Forelimb muscle (tissue), 1 donor: ENCODE results near the gene OR2A12. TPM values are rescaled to one million over a fixed set of nuclear protein-coding genes. Genes with fewer than 3 reads are reported as not detected.
"Not testable (repeated sequence)": the region's sequence is repeated elsewhere in the genome, so short reads cannot be mapped to it uniquely, and the experiment has no call there.

Source experiments
- DNase-seq: peaks from one replicate; pipeline ENCODE4 v3.0.0-alpha.2; 2013; ENCODE audit warnings: low read depth
- polyA plus RNA-seq: library from polyadenylated mRNA; unstranded; fragments of 120-200 nt; gene quantifications from one replicate; pipeline ENCODE4 v1.2.1, GENCODE V29; 2013; ENCODE audit not compliant: insufficient read length

The OR2A12 gene
- polyA plus RNA-seq, 1 donor, result 0.09 TPM

- DNase-seq, result no peak
Measured at GRCh38 chr7:144118341-144118740, 32.3 kb downstream of the OR2A12 start.

GRCh38 chr7:144122876-144123275, 36.8 kb downstream of the OR2A12 start, which contains the start of gene OR2A14:
OR2A14 (plus strand) TSS chr7:144123176; CDS start chr7:144129113, 5,937 bp downstream.
- no peak for DNase-seq

GRCh38 chr7:144127714-144128334, 41.7 kb downstream of the OR2A12 start:
- peak; percentile 29 for DNase-seq

DNA sequence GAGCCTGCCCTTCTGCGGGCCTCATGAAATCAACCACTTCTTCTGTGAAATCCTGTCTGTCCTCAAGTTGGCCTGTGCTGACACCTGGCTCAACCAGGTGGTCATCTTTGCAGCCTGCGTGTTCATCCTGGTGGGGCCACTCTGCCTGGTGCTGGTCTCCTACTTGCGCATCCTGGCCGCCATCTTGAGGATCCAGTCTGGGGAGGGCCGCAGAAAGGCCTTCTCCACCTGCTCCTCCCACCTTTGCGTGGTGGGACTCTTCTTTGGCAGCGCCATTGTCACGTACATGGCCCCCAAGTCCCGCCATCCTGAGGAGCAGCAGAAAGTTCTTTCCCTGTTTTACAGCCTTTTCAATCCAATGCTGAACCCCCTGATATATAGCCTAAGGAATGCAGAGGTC, 43.5 kb downstream of the OR2A12 start:
- DNase-seq, result not testable (repeated sequence)

DNA sequence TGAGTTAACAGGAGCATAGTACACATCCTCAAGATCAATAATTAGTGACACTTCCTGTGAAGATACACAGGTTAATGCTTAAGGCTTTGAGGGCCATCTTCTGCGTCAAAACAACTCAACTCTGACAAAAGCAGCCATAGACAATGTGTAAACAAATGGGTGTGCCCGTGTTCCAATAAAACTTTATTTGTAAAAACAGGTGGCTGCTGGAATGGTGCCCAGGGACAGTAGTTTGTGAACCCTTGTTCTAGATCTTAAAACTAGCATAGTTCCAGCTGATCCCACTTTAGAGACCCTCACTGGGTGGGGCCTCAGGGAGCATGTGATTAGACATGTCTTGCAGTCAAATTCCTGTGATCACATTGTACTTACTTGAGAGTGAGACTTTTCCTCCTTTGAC, 44.7 kb downstream of the OR2A12 start:
- DNase-seq, result no peak

DNA sequence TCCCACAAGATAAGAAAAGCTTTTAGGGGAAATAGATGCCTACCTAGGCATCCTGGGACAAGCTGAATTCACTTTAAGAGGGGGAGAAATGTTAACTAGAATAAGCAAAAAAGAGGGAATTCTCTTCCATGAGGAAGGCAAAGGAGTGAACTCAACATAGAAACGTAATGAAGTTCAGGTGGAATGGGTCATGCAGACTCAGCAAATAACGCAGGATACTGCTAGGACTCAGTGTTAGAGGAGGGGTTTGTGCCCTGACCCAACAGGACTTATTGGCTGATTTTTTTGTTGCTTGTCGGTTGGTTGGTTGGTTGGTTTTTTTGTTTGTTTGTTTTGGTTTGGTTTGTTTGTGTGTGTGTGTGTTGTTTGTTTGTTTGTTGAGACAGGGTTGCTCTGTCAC, 46.2 kb downstream of the OR2A12 start:
- DNase-seq, result no peak

DNA sequence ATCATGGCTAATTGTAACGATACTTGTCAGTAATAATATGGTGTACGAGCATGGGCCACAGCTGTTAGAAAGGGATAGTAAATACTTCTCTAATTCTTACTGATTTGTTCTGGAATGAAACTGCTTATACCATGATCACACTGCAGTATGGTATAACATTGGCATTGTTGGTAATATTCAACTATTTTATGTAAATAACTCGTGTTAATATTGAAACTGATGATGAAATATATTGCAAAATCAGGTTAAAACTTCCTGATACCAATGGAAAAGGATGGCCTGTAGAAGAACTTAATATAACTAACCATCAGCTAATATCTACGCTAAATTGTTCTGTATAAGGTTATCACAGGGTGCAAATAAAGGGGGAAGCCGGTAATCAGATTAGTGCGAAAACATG, 47.2 kb downstream of the OR2A12 start:
- DNase-seq, result no peak

GRCh38 chr7:144134116-144134515, 48.0 kb downstream of the OR2A12 start:
- DNase-seq, result no peak

DNA sequence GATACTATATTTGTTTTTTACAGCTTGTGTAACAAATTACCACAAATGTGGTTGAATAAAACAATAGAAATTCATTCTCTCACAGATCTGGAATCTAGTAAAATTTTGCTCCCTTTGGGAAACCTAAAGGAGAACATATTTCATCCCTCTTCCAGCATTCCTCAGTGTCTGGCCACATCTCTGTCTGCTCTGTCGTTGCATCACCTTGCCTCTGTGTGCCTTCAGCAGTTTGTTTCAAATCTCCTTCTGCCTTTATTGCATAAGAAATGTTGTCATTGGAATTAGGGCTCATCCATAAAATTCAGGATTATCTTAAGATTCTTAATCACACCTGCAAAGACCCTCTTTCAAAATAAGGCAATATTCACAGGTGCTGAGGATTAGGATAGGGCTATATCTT, 51.4 kb downstream of the OR2A12 start:
- no peak for DNase-seq

- no peak for DNase-seq
Measured at GRCh38 chr7:144142187-144142586, 56.1 kb downstream of the OR2A12 start.

DNA sequence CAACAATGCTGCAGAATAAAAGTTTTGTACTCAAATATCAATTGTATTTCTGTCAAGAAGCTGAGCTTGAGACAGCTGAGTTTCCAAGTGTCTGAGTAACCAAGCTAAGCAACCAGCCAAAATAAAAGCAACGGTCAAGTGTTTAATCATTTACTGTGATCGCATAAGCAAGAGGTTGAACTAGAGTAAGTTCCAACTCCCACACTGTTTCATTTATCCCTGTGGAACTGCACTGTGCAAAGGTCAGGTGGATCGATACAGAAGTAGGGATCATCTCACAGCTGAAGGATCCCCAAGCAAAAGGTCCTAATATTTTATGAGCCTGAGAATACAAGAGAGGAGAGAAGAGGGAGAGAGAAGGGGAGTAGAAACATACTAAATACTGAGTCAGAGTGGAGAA, 58.3 kb downstream of the OR2A12 start:
- no peak for DNase-seq

DNA sequence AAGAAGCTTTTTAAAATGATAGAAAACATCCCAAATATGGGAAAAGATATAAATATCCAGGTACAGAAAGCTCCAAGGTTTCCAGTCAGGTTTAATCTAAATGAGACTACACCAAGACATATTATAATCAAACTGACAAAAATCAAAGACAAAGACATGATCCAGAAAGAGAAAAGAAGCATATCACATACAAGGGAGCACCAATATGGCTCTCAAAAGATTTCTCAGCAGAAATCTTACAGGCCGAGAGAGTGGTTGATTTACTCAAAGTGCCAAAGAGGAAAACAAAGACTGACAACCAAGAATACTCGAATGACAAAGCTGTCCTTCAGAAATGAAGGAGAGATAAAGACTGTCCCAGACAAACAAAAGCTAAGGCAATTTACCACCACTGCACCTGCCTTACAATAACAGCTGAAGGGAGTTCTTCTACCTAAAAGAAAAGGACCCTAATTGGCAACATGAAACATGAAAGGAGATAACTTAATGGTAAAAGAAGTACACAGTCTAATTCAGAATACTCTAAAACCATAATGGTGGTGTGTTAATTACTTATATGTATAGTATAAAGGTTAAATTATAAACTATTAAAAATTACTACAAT, 62.2 kb downstream of the OR2A12 start:
- DNase-seq, result no peak

Other genes with a start within 250 kb of the OR2A12 start
- gene TCAF1, start 184.1 kb upstream of the OR2A12 start, polyA plus RNA-seq, result 206 TPM
- gene OR2F2, start 151.0 kb upstream of the OR2A12 start, polyA plus RNA-seq, result not detected
- not detected for gene OR2F1, start 131.4 kb upstream of the OR2A12 start, polyA plus RNA-seq
- gene OR6B1, start 86.0 kb upstream of the OR2A12 start, polyA plus RNA-seq, result not detected
- gene OR2A5, start 37.3 kb upstream of the OR2A12 start, polyA plus RNA-seq, result not detected
- gene OR2A25, start 16.5 kb upstream of the OR2A12 start, polyA plus RNA-seq, result not detected
- not detected for gene OR2A2, start 23.3 kb downstream of the OR2A12 start, polyA plus RNA-seq
- not detected for gene OR2A14, start 36.9 kb downstream of the OR2A12 start, polyA plus RNA-seq
- not detected for gene CTAGE4, start 97.2 kb downstream of the OR2A12 start, polyA plus RNA-seq
- gene ARHGEF35, start 109.6 kb downstream of the OR2A12 start, polyA plus RNA-seq, result 1.2 TPM
- gene OR2A42, start 153.3 kb downstream of the OR2A12 start, polyA plus RNA-seq, result 0.34 TPM
- 1.5 TPM for gene OR2A7, start 178.5 kb downstream of the OR2A12 start, polyA plus RNA-seq
- gene CTAGE8, start 183.0 kb downstream of the OR2A12 start, polyA plus RNA-seq, result 0.75 TPM
- 0.63 TPM for gene OR2A1, start 226.1 kb downstream of the OR2A12 start, polyA plus RNA-seq